Prostate gland (tissue), 2 donors: ENCODE results near the gene ANKS1B.

Source experiments
- POLR2AphosphoS5 ChIP-seq: sonication (generic); formaldehyde crosslinking; IDR thresholded peaks from one replicate; pipeline ENCODE4 v1.6.1; 2017; ENCODE audit warnings: antibody characterized with exemption
- TF ChIP-seq, protein P1 (sequence below), 4 experiments: fragments of 200-600 bp in 2 of 4; fragments of 450-650 bp in 2 of 4; sonication (generic) in 2 of 4; IDR thresholded peaks; 1 replicate in 3 of 4; 2 replicates in 1 of 4; pipeline ENCODE4 v1.5.1; 2016 to 2019; ENCODE audit warnings: antibody characterized with exemption in 4 of 4, mild to moderate bottlenecking in 2 of 4, moderate library complexity in 2 of 4

- TF ChIP-seq, protein P1, sequence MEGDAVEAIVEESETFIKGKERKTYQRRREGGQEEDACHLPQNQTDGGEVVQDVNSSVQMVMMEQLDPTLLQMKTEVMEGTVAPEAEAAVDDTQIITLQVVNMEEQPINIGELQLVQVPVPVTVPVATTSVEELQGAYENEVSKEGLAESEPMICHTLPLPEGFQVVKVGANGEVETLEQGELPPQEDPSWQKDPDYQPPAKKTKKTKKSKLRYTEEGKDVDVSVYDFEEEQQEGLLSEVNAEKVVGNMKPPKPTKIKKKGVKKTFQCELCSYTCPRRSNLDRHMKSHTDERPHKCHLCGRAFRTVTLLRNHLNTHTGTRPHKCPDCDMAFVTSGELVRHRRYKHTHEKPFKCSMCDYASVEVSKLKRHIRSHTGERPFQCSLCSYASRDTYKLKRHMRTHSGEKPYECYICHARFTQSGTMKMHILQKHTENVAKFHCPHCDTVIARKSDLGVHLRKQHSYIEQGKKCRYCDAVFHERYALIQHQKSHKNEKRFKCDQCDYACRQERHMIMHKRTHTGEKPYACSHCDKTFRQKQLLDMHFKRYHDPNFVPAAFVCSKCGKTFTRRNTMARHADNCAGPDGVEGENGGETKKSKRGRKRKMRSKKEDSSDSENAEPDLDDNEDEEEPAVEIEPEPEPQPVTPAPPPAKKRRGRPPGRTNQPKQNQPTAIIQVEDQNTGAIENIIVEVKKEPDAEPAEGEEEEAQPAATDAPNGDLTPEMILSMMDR (IDR thresholded peaks at IDR 0.05) = no peak
- no peak for TF ChIP-seq POLR2AphosphoS5
Observed at GRCh38 chr12:99332936-99333591, 651.7 kb downstream of the ANKS1B start.
